Measurements from ENCODE around the gene DIRAS1.
"Not testable (repeated sequence)": the region's sequence is repeated elsewhere in the genome, so short reads cannot be mapped to it uniquely, and the experiment has no call there.

The DIRAS1 gene

GRCh38 chr19:2716722-2717637, 4.2 kb downstream of the DIRAS1 start:
- TF ChIP-seq CTCF (IDR thresholded peaks at IDR 0.05; ENCODE audit: insufficient read depth, low read depth, low read length, missing control alignments): no peak
- DNase-seq (ENCODE audit: low read depth): no peak

GRCh38 chr19:2716275-2716650, 4.9 kb downstream of the DIRAS1 start:
- no peak for DNase-seq (ENCODE audit: low read depth)
- TF ChIP-seq CTCF (IDR thresholded peaks at IDR 0.05; ENCODE audit: insufficient read depth, low read depth, low read length, missing control alignments): no peak
- H3K4me3 ChIP-seq (ENCODE audit: low read length): no peak overlapping the region

More at GRCh38 chr19:2716722-2717637, 4.2 kb downstream of the DIRAS1 start:
- no peak overlapping the region for H3K4me3 ChIP-seq (ENCODE audit: low read length)

GRCh38 chr19:2715470-2716274, 5.5 kb downstream of the DIRAS1 start:
- no peak for DNase-seq (ENCODE audit: low read depth)
- TF ChIP-seq CTCF (IDR thresholded peaks at IDR 0.05; ENCODE audit: insufficient read depth, low read depth, low read length, missing control alignments): no peak
- H3K4me3 ChIP-seq (ENCODE audit: low read length): no peak overlapping the region

- DNase-seq (ENCODE audit: low read depth): no peak
- H3K4me3 ChIP-seq (ENCODE audit: low read length): no peak overlapping the region
- no peak for TF ChIP-seq CTCF (IDR thresholded peaks at IDR 0.05; ENCODE audit: insufficient read depth, low read depth, low read length, missing control alignments)
Observed at GRCh38 chr19:2714531-2715269, 6.5 kb downstream of the DIRAS1 start.

GRCh38 chr19:2714102-2714501, 7.1 kb downstream of the DIRAS1 start:
- not testable (repeated sequence) for H3K4me3 ChIP-seq (ENCODE audit: low read length); DNase-seq (ENCODE audit: low read depth)

GRCh38 chr19:2713170-2713569, 8.0 kb downstream of the DIRAS1 start:
- DNase-seq (ENCODE audit: low read depth); H3K4me3 ChIP-seq (ENCODE audit: low read length): not testable (repeated sequence)

- no peak for TF ChIP-seq CTCF (IDR thresholded peaks at IDR 0.05; ENCODE audit: insufficient read depth, low read depth, low read length, missing control alignments)
- no peak overlapping the region for H3K4me3 ChIP-seq (ENCODE audit: low read length)
- no peak for DNase-seq (ENCODE audit: low read depth)
Observed at GRCh38 chr19:2711875-2712205, 9.3 kb downstream of the DIRAS1 start.

All from epithelial cell of esophagus (primary cell).